K562 (cell line): ENCODE measurements around the gene HELZ. TPM values are rescaled to one million over a fixed set of nuclear protein-coding genes. Genes with fewer than 3 reads are reported as not detected.

Source experiments
- ATAC-seq: fragments of 200-7000 bp; cut with Tn5 transposase; 3 replicates; pipeline ENCODE4 v1.9.1; 2020; ENCODE audit warnings: moderate library complexity
- BruUV-seq: library from RNA; stranded (reverse); fragments of 400-500 nt; replicated peaks from 2 replicates; lab custom pipeline; 2021; lab: Mats Ljungman, UMichigan
- CTCF ChIA-PET: fragments of 300-600 bp; formaldehyde crosslinking; extraction: SDS; loops from one replicate; lab custom pipeline; 2021; ENCODE audit warnings: low intra/inter-chr PET ratio; lab: Yijun Ruan, JAX
- POLR2A ChIA-PET: fragments of 300-600, 350-650 bp; sonication (Branson Sonifier 250); formaldehyde crosslinking; extraction: SDS; loops from one replicate; lab custom pipeline; 2021; ENCODE audit warnings: antibody characterized with exemption, inconsistent platforms; lab: Yijun Ruan, JAX
- DNase-seq, 4 experiments: peaks; one replicate each; pipeline versions ENCODE4 v3.0.0 to v3.0.0-alpha.2; 2011 to 2018; ENCODE audit warnings: low spot score in 3 of 4, mixed read lengths in 3 of 4; ENCODE audit errors: extremely low read depth in 1 of 4
- FAIRE-seq: peaks from 2 replicates; lab custom pipeline; 2011; peaks lifted over from hg19 to GRCh38; lab: Jason Lieb, UNC
- H2AFZ ChIP-seq: 2 replicates; pipeline ENCODE4 v1.6.0; 2011; ENCODE audit warnings: low read depth, low read length, control low read depth, inconsistent platforms
- H3K27ac ChIP-seq: fragments of 200-600 bp; 3 replicates; pipeline ENCODE4 v1.8.0; 2011; ENCODE audit warnings: low read depth, mild to moderate bottlenecking, control low read depth, inconsistent platforms, low read length, moderate library complexity, mixed read lengths; ENCODE audit errors: extremely low read depth
- H3K27me3 ChIP-seq, 2 experiments: fragments of 300-600 bp in 1 of 2; 2 replicates in 1 of 2; 3 replicates in 1 of 2; pipeline versions ENCODE4 v1.6.0 to v1.8.0; 2011; ENCODE audit warnings: inconsistent platforms in 2 of 2, low read length in 2 of 2, mild to moderate bottlenecking in 1 of 2, mixed read lengths in 1 of 2, moderate library complexity in 1 of 2; ENCODE audit not compliant: control insufficient read depth in 2 of 2, insufficient read depth in 2 of 2
- H3K36me3 ChIP-seq: fragments of 300-600 bp; 3 replicates; pipeline ENCODE4 v1.8.0; 2011; ENCODE audit warnings: mild to moderate bottlenecking, low read length, inconsistent platforms; ENCODE audit not compliant: control insufficient read depth, insufficient read depth
- H3K4me1 ChIP-seq, 2 experiments: fragments of 200-600 bp in 1 of 2; replicated peaks in 1 of 2; 2 replicates in 1 of 2; 3 replicates in 1 of 2; pipeline versions ENCODE4 v1.5.1 to v1.8.0; 2011; ENCODE audit warnings: inconsistent platforms in 2 of 2, low read length in 2 of 2, mild to moderate bottlenecking in 1 of 2, mixed read lengths in 1 of 2, moderate library complexity in 1 of 2; ENCODE audit not compliant: control insufficient read depth in 2 of 2, insufficient read depth in 2 of 2
- H3K4me2 ChIP-seq: 2 replicates; pipeline ENCODE4 v1.6.1; 2011; ENCODE audit warnings: low read length, control low read depth, inconsistent platforms, mixed read lengths; ENCODE audit not compliant: insufficient read depth
- H3K4me3 ChIP-seq: fragments of 200-600 bp; sonication (generic), shearing (Covaris generic); 2 replicates; pipeline ENCODE4 v1.5.1; 2016; ENCODE audit warnings: control low read depth, inconsistent platforms
- H3K79me2 ChIP-seq: fragments of 200-600 bp; 3 replicates; pipeline ENCODE4 v1.8.0; 2011; ENCODE audit warnings: low read length, inconsistent platforms; ENCODE audit not compliant: control insufficient read depth, insufficient read depth
- H3K9ac ChIP-seq, 2 experiments: 2 replicates each; pipeline versions ENCODE4 v1.6.0 to v1.6.1; 2011; ENCODE audit warnings: low read depth in 2 of 2, low read length in 2 of 2, control low read depth in 1 of 2, inconsistent platforms in 1 of 2, mild to moderate bottlenecking in 1 of 2, mixed read lengths in 1 of 2; ENCODE audit not compliant: insufficient read depth in 1 of 2
- H3K9me1 ChIP-seq: one replicate; pipeline ENCODE4 v1.6.0; 2011; ENCODE audit warnings: inconsistent platforms, mild to moderate bottlenecking, low read length, moderate library complexity; ENCODE audit not compliant: control insufficient read depth, insufficient read depth
- H3K9me3 ChIP-seq: replicated peaks from 2 replicates; pipeline ENCODE4 v1.5.1; 2011; ENCODE audit warnings: low read depth, low read length, inconsistent platforms; ENCODE audit not compliant: control insufficient read depth, insufficient read depth
- H4K20me1 ChIP-seq: replicated peaks from 2 replicates; pipeline ENCODE4 v1.6.1; 2011; ENCODE audit warnings: low read length, inconsistent platforms, mixed read lengths; ENCODE audit not compliant: control insufficient read depth, insufficient read depth
- BCL6 ChIP-seq: fragments of 250-450 bp; sonication (Bioruptor Pico); IDR thresholded peaks from 2 replicates; pipeline ENCODE4 v1.4.0; 2020
- BRD9 ChIP-seq: fragments of 450-650 bp; IDR thresholded peaks from 2 replicates; pipeline ENCODE4 v1.6.1; 2018; ENCODE audit warnings: low read depth; ENCODE audit not compliant: partially characterized antibody
- EGR1 ChIP-seq: fragments of 450-650 bp; conservative IDR thresholded peaks from 2 replicates; pipeline ENCODE4 v1.6.1; 2017; ENCODE audit warnings: mild to moderate bottlenecking
- FOXK1 ChIP-seq: sonication (generic); formaldehyde crosslinking; IDR thresholded peaks from 2 replicates; pipeline ENCODE4 v1.8.0; 2022; ENCODE audit warnings: missing genetic modification reagents, mild to moderate bottlenecking, borderline replicate concordance
- HNRNPLL ChIP-seq: fragments of 200-400 bp; formaldehyde crosslinking; IDR thresholded peaks from 2 replicates; pipeline ENCODE4 v1.6.1; 2017; ENCODE audit warnings: low read length, low read depth, mild to moderate bottlenecking; ENCODE audit not compliant: poor library complexity, severe bottlenecking
- KDM4B ChIP-seq, 2 experiments: fragments of 450-650 bp in 1 of 2; sonication (generic) in 1 of 2; IDR thresholded peaks; 2 replicates each; pipeline ENCODE4 v1.6.1; 2016 to 2017; ENCODE audit warnings: borderline replicate concordance in 2 of 2, antibody characterized with exemption in 1 of 2, low read depth in 1 of 2, mild to moderate bottlenecking in 1 of 2
- RBM15 ChIP-seq: fragments of 200-400 bp; formaldehyde crosslinking; IDR thresholded peaks from 2 replicates; pipeline ENCODE4 v1.6.1; 2018; ENCODE audit warnings: mild to moderate bottlenecking, low read length, moderate library complexity; ENCODE audit not compliant: insufficient read depth
- SIN3A ChIP-seq, 2 experiments: fragments of 150-350 bp in 1 of 2; IDR thresholded peaks; 2 replicates each; pipeline ENCODE4 v1.6.1; 2011 to 2016; ENCODE audit warnings: borderline replicate concordance in 2 of 2, low read depth in 2 of 2, low read length in 2 of 2, mild to moderate bottlenecking in 2 of 2, moderate library complexity in 2 of 2; ENCODE audit not compliant: control insufficient read depth in 1 of 2
- SMARCC2 ChIP-seq: fragments of 450-650 bp; IDR thresholded peaks from 2 replicates; pipeline ENCODE4 v1.6.1; 2017; ENCODE audit warnings: antibody characterized with exemption, moderate library complexity, mild to moderate bottlenecking, low read depth
- SNRNP70 ChIP-seq: fragments of 200-400 bp; formaldehyde crosslinking; optimal IDR thresholded peaks from 2 replicates; pipeline ENCODE3; 2017; ENCODE audit warnings: low read depth, low read length
- TCF7L2 ChIP-seq: fragments of 150-350 bp; IDR thresholded peaks from 2 replicates; pipeline ENCODE4 v1.6.1; 2016; ENCODE audit warnings: low read depth, mild to moderate bottlenecking, low read length, moderate library complexity
- XRCC5 ChIP-seq: fragments of 200-400 bp; formaldehyde crosslinking; IDR thresholded peaks from 2 replicates; pipeline ENCODE4 v1.6.1; 2017; ENCODE audit warnings: low read depth, mild to moderate bottlenecking, low read length
- ZSCAN32 ChIP-seq: fragments of 450-650 bp; formaldehyde crosslinking; IDR thresholded peaks from 2 replicates; pipeline ENCODE4 v1.4.0; 2020; ENCODE audit warnings: mild to moderate bottlenecking, moderate library complexity
- in situ Hi-C: fragments of 300-500 bp; cut with MboI; formaldehyde crosslinking; loops from 4 replicates; pipeline ENCODE4 v1.15.0; 2018; ENCODE audit warnings: inconsistent platforms, mixed read lengths
- intact Hi-C: fragments of 100-400 bp; cut with micrococcal nuclease; formaldehyde crosslinking; loops from 2 replicates; pipeline ENCODE4 v1.14.2; 2022
- polyA plus RNA-seq, 8 experiments: library from polyadenylated mRNA; depleted of rRNA in 4 of 8; stranded (reverse) in 5 of 8; unstranded in 3 of 8; fragments of >200 nt; fragmentation: Nextera tagmentation in 2 of 8; fragmentation: Illumina TruSeq in 1 of 8; extraction: Ambion mirVana in 2 of 8; extraction: Trizol in 1 of 8; gene quantifications; 2 replicates each; pipeline versions ENCODE4 v1.2.1 to v1.2.3, GENCODE V29; 2011 to 2014; ENCODE audit warnings: inconsistent platforms in 1 of 8, missing spikeins in 1 of 8
- total RNA-seq, 7 experiments: library from RNA; depleted of rRNA in 6 of 7; stranded (reverse); fragments of >200 nt in 6 of 7; fragmentation: Illumina TruSeq in 2 of 7; extraction: Trizol in 2 of 7; gene quantifications; 2 replicates each; pipeline versions ENCODE4 v1.2.1 to v1.2.3, GENCODE V29; 2011 to 2021; ENCODE audit warnings: low replicate concordance in 1 of 7
- TF ChIP-seq, protein P1 (sequence below): fragments of 250-450 bp; sonication (Bioruptor Pico); IDR thresholded peaks from 2 replicates; pipeline ENCODE4 v1.5.0; 2020; ENCODE audit warnings: mild to moderate bottlenecking
- TF ChIP-seq, protein P2 (sequence below), 2 experiments: fragments of 450-650 bp in 1 of 2; IDR thresholded peaks; 2 replicates each; pipeline ENCODE4 v1.6.1; 2011 to 2017; ENCODE audit warnings: low read depth in 2 of 2, antibody characterized with exemption in 1 of 2, borderline replicate concordance in 1 of 2, low read length in 1 of 2, mild to moderate bottlenecking in 1 of 2, mixed read lengths in 1 of 2; ENCODE audit not compliant: control insufficient read depth in 1 of 2

Gene HELZ
- total and polyA plus RNA-seq, 9 of the 15 experiments (the other 6 are each of a cell fraction or from before 2014, with no cell fraction given) = 5.2 to 39.8 (median 17.3) TPM

DNA sequence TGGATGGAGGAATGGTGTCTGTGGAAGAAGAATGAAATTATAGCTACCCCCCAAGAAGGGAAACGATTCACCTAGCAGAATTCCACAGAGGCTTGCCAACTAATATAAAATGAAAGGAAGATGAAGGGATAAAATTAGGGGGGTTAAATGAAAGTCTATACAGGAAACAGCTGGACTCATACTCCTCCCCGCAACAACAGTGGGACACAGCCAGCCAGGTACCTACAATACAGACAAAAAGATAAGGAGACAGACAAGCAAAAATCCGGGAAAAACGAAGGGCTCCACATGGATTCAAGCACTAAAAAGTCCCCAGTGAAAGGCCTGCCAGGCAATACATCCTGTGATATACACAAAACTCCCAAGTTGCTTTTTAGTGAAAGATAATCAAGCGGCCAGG is 152.7 kb downstream of the HELZ start (continued):
- TF ChIP-seq BRD9 = no peak
- no peak for TF ChIP-seq SIN3A (IDR thresholded peaks at IDR 0.05; ENCODE audit: borderline replicate concordance in 2 of 2, control insufficient read depth in 1 of 2, low read depth in 2 of 2, low read length in 2 of 2)
- no peak for TF ChIP-seq TCF7L2
- TF ChIP-seq SMARCC2 = no peak

DNA sequence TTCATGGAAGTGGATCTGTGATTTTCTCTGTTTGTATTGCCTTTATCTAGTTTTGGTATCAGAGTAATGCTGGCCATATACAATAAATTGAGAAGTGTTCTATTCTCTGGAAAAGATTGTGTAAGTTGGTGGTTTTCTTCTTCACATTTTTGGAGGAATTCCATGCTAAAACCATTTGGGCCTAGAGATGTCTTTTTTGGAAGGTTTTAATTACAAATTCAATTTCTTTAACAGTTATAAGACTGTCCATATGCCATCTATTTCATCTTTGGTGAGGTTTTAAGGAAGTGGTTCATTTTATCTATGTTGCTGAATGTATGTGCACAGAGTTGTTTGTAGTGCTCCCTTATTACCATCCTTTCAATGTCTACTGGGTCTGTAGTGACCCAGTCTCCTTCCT is 154.7 kb downstream of the HELZ start:
- Histone ChIP-seq H3K9me1 (no peaks in the 10 kb centered on the region), H2AFZ (no peak overlapping the region), H3K4me1 (no peaks in the 10 kb centered on the region), H3K4me2 (no peak overlapping the region), H3K36me3 (peaks cover 22% of the 10 kb centered on the region), H3K9ac (no peak overlapping the region), H3K9me3 (no peaks in the 10 kb centered on the region), H3K79me2 (peaks cover 7% of the 10 kb centered on the region; the same call in 2 of the 3 replicates), H4K20me1 (no peaks in the 10 kb centered on the region), H3K27ac (no peak overlapping the region), H3K4me3 (no peak overlapping the region), H3K27me3 (no peaks in the 10 kb centered on the region)
- FAIRE-seq (no peak), DNase-seq (no peak), ATAC-seq (no peak)
- CTCF ChIA-PET = interaction anchor here (0.7 kb wide), 1 partner anchor 643 kb away, joined by 4 read pairs; no protein-coding TSS in a partner anchor
- intact Hi-C loops (no loop called here), in situ Hi-C loops (no loop called here)
- no TSS peak for BruUV-seq
- POLR2A ChIA-PET = no interaction called here
- TF ChIP-seq EGR1 (no peak), HNRNPLL (no peak), RBM15 (no peak), SNRNP70 (no peak), FOXK1 (CRISPR knock-in tag) (no peak), BCL6 (CRISPR knock-in tag) (no peak), KDM4B (IDR thresholded peaks at IDR 0.05; ENCODE audit: borderline replicate concordance in 2 of 2, low read depth in 1 of 2) (no peak), ZSCAN32 (CRISPR knock-in tag) (no peak), XRCC5 (no peak)
- TF ChIP-seq, protein P1, sequence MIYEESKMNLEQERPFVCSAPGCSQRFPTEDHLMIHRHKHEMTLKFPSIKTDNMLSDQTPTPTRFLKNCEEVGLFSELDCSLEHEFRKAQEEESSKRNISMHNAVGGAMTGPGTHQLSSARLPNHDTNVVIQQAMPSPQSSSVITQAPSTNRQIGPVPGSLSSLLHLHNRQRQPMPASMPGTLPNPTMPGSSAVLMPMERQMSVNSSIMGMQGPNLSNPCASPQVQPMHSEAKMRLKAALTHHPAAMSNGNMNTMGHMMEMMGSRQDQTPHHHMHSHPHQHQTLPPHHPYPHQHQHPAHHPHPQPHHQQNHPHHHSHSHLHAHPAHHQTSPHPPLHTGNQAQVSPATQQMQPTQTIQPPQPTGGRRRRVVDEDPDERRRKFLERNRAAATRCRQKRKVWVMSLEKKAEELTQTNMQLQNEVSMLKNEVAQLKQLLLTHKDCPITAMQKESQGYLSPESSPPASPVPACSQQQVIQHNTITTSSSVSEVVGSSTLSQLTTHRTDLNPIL (CRISPR knock-in tag) = no peak
- TF ChIP-seq, protein P2, sequence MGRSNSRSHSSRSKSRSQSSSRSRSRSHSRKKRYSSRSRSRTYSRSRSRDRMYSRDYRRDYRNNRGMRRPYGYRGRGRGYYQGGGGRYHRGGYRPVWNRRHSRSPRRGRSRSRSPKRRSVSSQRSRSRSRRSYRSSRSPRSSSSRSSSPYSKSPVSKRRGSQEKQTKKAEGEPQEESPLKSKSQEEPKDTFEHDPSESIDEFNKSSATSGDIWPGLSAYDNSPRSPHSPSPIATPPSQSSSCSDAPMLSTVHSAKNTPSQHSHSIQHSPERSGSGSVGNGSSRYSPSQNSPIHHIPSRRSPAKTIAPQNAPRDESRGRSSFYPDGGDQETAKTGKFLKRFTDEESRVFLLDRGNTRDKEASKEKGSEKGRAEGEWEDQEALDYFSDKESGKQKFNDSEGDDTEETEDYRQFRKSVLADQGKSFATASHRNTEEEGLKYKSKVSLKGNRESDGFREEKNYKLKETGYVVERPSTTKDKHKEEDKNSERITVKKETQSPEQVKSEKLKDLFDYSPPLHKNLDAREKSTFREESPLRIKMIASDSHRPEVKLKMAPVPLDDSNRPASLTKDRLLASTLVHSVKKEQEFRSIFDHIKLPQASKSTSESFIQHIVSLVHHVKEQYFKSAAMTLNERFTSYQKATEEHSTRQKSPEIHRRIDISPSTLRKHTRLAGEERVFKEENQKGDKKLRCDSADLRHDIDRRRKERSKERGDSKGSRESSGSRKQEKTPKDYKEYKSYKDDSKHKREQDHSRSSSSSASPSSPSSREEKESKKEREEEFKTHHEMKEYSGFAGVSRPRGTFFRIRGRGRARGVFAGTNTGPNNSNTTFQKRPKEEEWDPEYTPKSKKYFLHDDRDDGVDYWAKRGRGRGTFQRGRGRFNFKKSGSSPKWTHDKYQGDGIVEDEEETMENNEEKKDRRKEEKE (IDR thresholded peaks at IDR 0.05; ENCODE audit: borderline replicate concordance in 1 of 2, control insufficient read depth in 1 of 2, low read depth in 2 of 2, low read length in 1 of 2) = no peak
